GM19463 (cell line): ENCODE results near the gene TICRR.

Experiments used
- ATAC-seq: cut with Tn5 transposase; IDR thresholded peaks from one replicate; pipeline ENCODE4 v1.9.1; 2021; ENCODE audit warnings: mild to moderate bottlenecking, moderate library complexity; ENCODE audit not compliant: unreplicated experiment

TICRR gene

GRCh38 chr15:89627256-89627970, 52.1 kb downstream of the TICRR start:
- no peak for ATAC-seq

GRCh38 chr15:89628301-89628700, 53.0 kb downstream of the TICRR start:
- no peak for ATAC-seq

- no peak for ATAC-seq
Observed at GRCh38 chr15:89628806-89629715, 53.8 kb downstream of the TICRR start.

GRCh38 chr15:89629829-89630228, 54.6 kb downstream of the TICRR start:
- no peak for ATAC-seq

GRCh38 chr15:89630260-89630659, 55.0 kb downstream of the TICRR start:
- no peak for ATAC-seq

GRCh38 chr15:89630974-89631901, 56.0 kb downstream of the TICRR start:
- ATAC-seq: no peak

- ATAC-seq: no peak
Observed at GRCh38 chr15:89631902-89632264, 56.6 kb downstream of the TICRR start.

- ATAC-seq: no peak
Observed at GRCh38 chr15:89632563-89633430, 57.5 kb downstream of the TICRR start.

- ATAC-seq: no peak
Observed at GRCh38 chr15:89633585-89633984, 58.3 kb downstream of the TICRR start.

- ATAC-seq: no peak
Observed at GRCh38 chr15:89640245-89640644, 65.0 kb downstream of the TICRR start.

- ATAC-seq: no peak
Observed at GRCh38 chr15:89641053-89641452, 65.8 kb downstream of the TICRR start.

- no peak for ATAC-seq
Observed at GRCh38 chr15:89642106-89642505, 66.8 kb downstream of the TICRR start.

- ATAC-seq: no peak
Observed at GRCh38 chr15:89645680-89646079, 70.4 kb downstream of the TICRR start.

GRCh38 chr15:89646416-89647141, 71.3 kb downstream of the TICRR start:
- no peak for ATAC-seq

- ATAC-seq: no peak
Observed at GRCh38 chr15:89647191-89647851, 72.1 kb downstream of the TICRR start.

- no peak for ATAC-seq
Observed at GRCh38 chr15:89648106-89649012, 73.1 kb downstream of the TICRR start.

GRCh38 chr15:89649013-89649625, 73.8 kb downstream of the TICRR start:
- no peak for ATAC-seq
